OCI-LY7 (cell line): Measurements from ENCODE around the gene TSNAXIP1. TPM values are rescaled to one million over a fixed set of nuclear protein-coding genes. Genes with fewer than 3 reads are reported as not detected.

Source experiments
- BruUV-seq: library from RNA; stranded (reverse); fragments of 400-500 nt; replicated peaks from 2 replicates; lab custom pipeline; 2021; lab: Mats Ljungman, UMichigan
- CTCF ChIA-PET: fragments of 300-600 bp; sonication (Branson Sonifier 250); formaldehyde crosslinking; loops from one replicate; lab custom pipeline; 2022; ENCODE audit warnings: antibody characterized with exemption; ENCODE audit not compliant: unreplicated experiment; lab: Charles Lee
- POLR2A ChIA-PET: fragments of 300-600 bp; sonication (Branson Sonifier 250); formaldehyde crosslinking; loops from one replicate; lab custom pipeline; 2022; ENCODE audit warnings: antibody characterized with exemption; lab: Charles Lee
- DNase-seq: peaks from one replicate; pipeline ENCODE4 v3.0.0-alpha.2; 2015; ENCODE audit warnings: low spot score
- H2AFZ ChIP-seq: fragments of 200-600 bp; sonication (generic), shearing (Covaris generic); 2 replicates; pipeline ENCODE4 v1.6.1; 2014; ENCODE audit warnings: mild to moderate bottlenecking, antibody characterized with exemption, low read length, moderate library complexity
- H3K27ac ChIP-seq: fragments of 200-600 bp; sonication (generic); 2 replicates; pipeline ENCODE4 v1.5.1; 2014; ENCODE audit warnings: mixed run types, low read depth, mild to moderate bottlenecking, moderate library complexity, low read length, inconsistent platforms; ENCODE audit not compliant: poor library complexity, severe bottlenecking
- H3K36me3 ChIP-seq: fragments of 200-600 bp; sonication (generic); 2 replicates; pipeline ENCODE4 v1.6.1; 2014; ENCODE audit warnings: mild to moderate bottlenecking, antibody characterized with exemption, low read length, moderate library complexity, mixed read lengths; ENCODE audit not compliant: insufficient read depth
- H3K4me1 ChIP-seq: fragments of 200-600 bp; sonication (generic); 2 replicates; pipeline ENCODE4 v1.5.1; 2014; ENCODE audit warnings: mild to moderate bottlenecking, low read length; ENCODE audit not compliant: insufficient read depth, poor library complexity, severe bottlenecking
- H3K4me2 ChIP-seq: fragments of 200-600 bp; sonication (generic); 2 replicates; pipeline ENCODE4 v1.6.1; 2014; ENCODE audit warnings: mild to moderate bottlenecking, low read length
- H3K4me3 ChIP-seq: fragments of 200-600 bp; sonication (generic); 2 replicates; pipeline ENCODE4 v1.5.1; 2014; ENCODE audit warnings: mild to moderate bottlenecking, low read depth, low read length; ENCODE audit not compliant: poor library complexity, severe bottlenecking
- H3K79me2 ChIP-seq: fragments of 200-600 bp; sonication (generic); 2 replicates; pipeline ENCODE4 v1.6.1; 2016; ENCODE audit warnings: low read depth, mild to moderate bottlenecking, low read length, moderate library complexity, mixed read lengths; ENCODE audit not compliant: insufficient read depth
- H3K9me2 ChIP-seq: fragments of 200-600 bp; sonication (generic); 2 replicates; pipeline ENCODE4 v1.6.1; 2016; ENCODE audit warnings: mild to moderate bottlenecking, low read length, mixed read lengths; ENCODE audit not compliant: insufficient read depth
- H3K9me3 ChIP-seq: fragments of 200-600 bp; sonication (generic); 2 replicates; pipeline ENCODE4 v1.6.1; 2014; ENCODE audit warnings: mild to moderate bottlenecking, mixed run types, low read length, mixed read lengths
- H4K20me1 ChIP-seq: fragments of 200-600 bp; sonication (generic); 2 replicates; pipeline ENCODE4 v1.6.1; 2014; ENCODE audit warnings: mild to moderate bottlenecking, antibody characterized with exemption, low read length, moderate library complexity, mixed read lengths; ENCODE audit not compliant: insufficient read depth
- EZH2phosphoT487 ChIP-seq: fragments of 200-600 bp; sonication (generic); IDR thresholded peaks from 2 replicates; pipeline ENCODE4 v1.6.1; 2018; ENCODE audit warnings: low read depth, borderline replicate concordance, mild to moderate bottlenecking, mixed run types, antibody characterized with exemption, low read length, moderate library complexity, mixed read lengths
- intact Hi-C: fragments of 100-400 bp; cut with micrococcal nuclease; formaldehyde crosslinking; loops from one replicate; pipeline ENCODE4 v1.10.0; 2022; ENCODE audit not compliant: unreplicated experiment
- small RNA-seq: library from RNA; depleted of rRNA; stranded (forward); fragments of <200 nt; gene quantifications from one replicate; pipeline ENCODE3, GENCODE V24; 2014
- total RNA-seq, 2 experiments: library from RNA; depleted of rRNA in 1 of 2; stranded (reverse); fragments of >200 nt in 1 of 2; shearing (Covaris generic) in 1 of 2; gene quantifications; 2 replicates each; pipeline ENCODE4 v1.2.3, GENCODE V29; 2014 to 2022
- TF ChIP-seq, protein P1 (sequence below): fragments of 200-600 bp; sonication (generic); conservative IDR thresholded peaks from 2 replicates; pipeline ENCODE4 v1.5.1; 2014; ENCODE audit warnings: mild to moderate bottlenecking, antibody characterized with exemption, low read length, moderate library complexity, mixed read lengths

The TSNAXIP1 gene
- total RNA-seq, 2 experiments from 2014 or later: 0.76 to 0.91 TPM

GRCh38 chr16:67874372-67874771, 67.7 kb downstream of the TSNAXIP1 start:
- peaks cover 69% of the 10 kb centered on the region for H3K36me3 ChIP-seq
- no peak overlapping the region for H3K27ac ChIP-seq
- intact Hi-C loops: no loop called here
- no peak for DNase-seq
- no peak for TF ChIP-seq EZH2phosphoT487
- TF ChIP-seq, protein P1, sequence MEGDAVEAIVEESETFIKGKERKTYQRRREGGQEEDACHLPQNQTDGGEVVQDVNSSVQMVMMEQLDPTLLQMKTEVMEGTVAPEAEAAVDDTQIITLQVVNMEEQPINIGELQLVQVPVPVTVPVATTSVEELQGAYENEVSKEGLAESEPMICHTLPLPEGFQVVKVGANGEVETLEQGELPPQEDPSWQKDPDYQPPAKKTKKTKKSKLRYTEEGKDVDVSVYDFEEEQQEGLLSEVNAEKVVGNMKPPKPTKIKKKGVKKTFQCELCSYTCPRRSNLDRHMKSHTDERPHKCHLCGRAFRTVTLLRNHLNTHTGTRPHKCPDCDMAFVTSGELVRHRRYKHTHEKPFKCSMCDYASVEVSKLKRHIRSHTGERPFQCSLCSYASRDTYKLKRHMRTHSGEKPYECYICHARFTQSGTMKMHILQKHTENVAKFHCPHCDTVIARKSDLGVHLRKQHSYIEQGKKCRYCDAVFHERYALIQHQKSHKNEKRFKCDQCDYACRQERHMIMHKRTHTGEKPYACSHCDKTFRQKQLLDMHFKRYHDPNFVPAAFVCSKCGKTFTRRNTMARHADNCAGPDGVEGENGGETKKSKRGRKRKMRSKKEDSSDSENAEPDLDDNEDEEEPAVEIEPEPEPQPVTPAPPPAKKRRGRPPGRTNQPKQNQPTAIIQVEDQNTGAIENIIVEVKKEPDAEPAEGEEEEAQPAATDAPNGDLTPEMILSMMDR: no peak
- H3K4me1 ChIP-seq: peaks cover 23% of the 10 kb centered on the region
- H3K79me2 ChIP-seq: peaks cover 29% of the 10 kb centered on the region
- ChIA-PET CTCF (interaction anchor here (0.6 to 1.3 kb wide), 2 partner anchors 29 to 31 kb away, joined by 3 read pairs; no protein-coding TSS in a partner anchor), POLR2A (interaction anchor here (1.2 kb wide), 2 partner anchors 26 to 29 kb away, joined by 3 to 4 read pairs; no protein-coding TSS in a partner anchor)
- BruUV-seq: no TSS peak
- H3K9me3 ChIP-seq: no peaks in the 10 kb centered on the region
- H3K4me2 ChIP-seq: peak overlapping the region; percentile 83
- H4K20me1 ChIP-seq: no peaks in the 10 kb centered on the region
- peak overlapping the region; percentile 95 for H3K4me3 ChIP-seq
- no peaks in the 10 kb centered on the region for H3K9me2 ChIP-seq
- no peak overlapping the region for H2AFZ ChIP-seq

GRCh38 chr16:67877064-67877463, 70.4 kb downstream of the TSNAXIP1 start:
- H3K36me3 ChIP-seq: peaks cover 70% of the 10 kb centered on the region
- H2AFZ ChIP-seq: no peak overlapping the region
- no peak for DNase-seq
- ChIA-PET CTCF (no interaction called here), POLR2A (no interaction called here)
- no peak overlapping the region for H3K4me3 ChIP-seq
- no peak overlapping the region for H3K4me2 ChIP-seq
- intact Hi-C loops: no loop called here
- H4K20me1 ChIP-seq: no peaks in the 10 kb centered on the region
- no peaks in the 10 kb centered on the region for H3K9me2 ChIP-seq
- H3K4me1 ChIP-seq: peaks cover 23% of the 10 kb centered on the region
- BruUV-seq: no TSS peak
- no peak for TF ChIP-seq EZH2phosphoT487
- TF ChIP-seq, protein P1: no peak
- peaks cover 29% of the 10 kb centered on the region for H3K79me2 ChIP-seq
- no peaks in the 10 kb centered on the region for H3K9me3 ChIP-seq
- H3K27ac ChIP-seq: no peak overlapping the region

Small RNA genes within 50 kb of the gene (small RNA-seq; reads per million reads assigned to genes)
- gene AC040162.2: 0.31 reads per million

Other genes with a start within 250 kb of the TSNAXIP1 start
- gene CTCF, start 244.4 kb upstream of the TSNAXIP1 start, total RNA-seq (2014; rRNA removed; shearing (Covaris generic)): 70.6 and 72.1 TPM in 2 replicates
- gene CTCF, start 244.4 kb upstream of the TSNAXIP1 start, total RNA-seq (2022): 83.5 and 93.3 TPM in 2 replicates
- gene CARMIL2, start 161.7 kb upstream of the TSNAXIP1 start, total RNA-seq (2014; rRNA removed; shearing (Covaris generic)): 98.0 and 114 TPM in 2 replicates
- 200 and 202 TPM in 2 replicates for gene CARMIL2, start 161.7 kb upstream of the TSNAXIP1 start, total RNA-seq (2022)
- gene ACD, start 146.6 kb upstream of the TSNAXIP1 start, total RNA-seq (2014; rRNA removed; shearing (Covaris generic)): 33.7 and 41.7 TPM in 2 replicates
- gene ACD, start 146.6 kb upstream of the TSNAXIP1 start, total RNA-seq (2022): 45.4 and 50.2 TPM in 2 replicates
- gene PARD6A, start 145.9 kb upstream of the TSNAXIP1 start, total RNA-seq (2014; rRNA removed; shearing (Covaris generic)): 12.3 and 23.3 TPM in 2 replicates
- gene PARD6A, start 145.9 kb upstream of the TSNAXIP1 start, total RNA-seq (2022): 10.5 and 14.0 TPM in 2 replicates
- 15.7 and 18.3 TPM in 2 replicates for gene ENKD1, start 140.1 kb upstream of the TSNAXIP1 start, total RNA-seq (2014; rRNA removed; shearing (Covaris generic))
- gene ENKD1, start 140.1 kb upstream of the TSNAXIP1 start, total RNA-seq (2022): 8.1 and 8.4 TPM in 2 replicates
- gene C16orf86, start 140.1 kb upstream of the TSNAXIP1 start, total RNA-seq (2014; rRNA removed; shearing (Covaris generic)): 4.7 and 8.5 TPM in 2 replicates
- 6.8 and 7.8 TPM in 2 replicates for gene C16orf86, start 140.1 kb upstream of the TSNAXIP1 start, total RNA-seq (2022)
- gene GFOD2, start 87.6 kb upstream of the TSNAXIP1 start, total RNA-seq (2014; rRNA removed; shearing (Covaris generic)): 13.2 and 16.2 TPM in 2 replicates
- 18.0 and 18.5 TPM in 2 replicates for gene GFOD2, start 87.6 kb upstream of the TSNAXIP1 start, total RNA-seq (2022)
- 6.7 and 12.3 TPM in 2 replicates for gene RANBP10, start 329 bp upstream of the TSNAXIP1 start, total RNA-seq (2014; rRNA removed; shearing (Covaris generic))
- 20.0 and 21.4 TPM in 2 replicates for gene RANBP10, start 329 bp upstream of the TSNAXIP1 start, total RNA-seq (2022)
- 52.9 and 66.3 TPM in 2 replicates for gene THAP11, start 35.4 kb downstream of the TSNAXIP1 start, total RNA-seq (2014; rRNA removed; shearing (Covaris generic))
- gene THAP11, start 35.4 kb downstream of the TSNAXIP1 start, total RNA-seq (2022): 38.8 and 39.5 TPM in 2 replicates
- gene NUTF2, start 40.0 kb downstream of the TSNAXIP1 start, total RNA-seq (2014; rRNA removed; shearing (Covaris generic)): 168 and 187 TPM in 2 replicates
- 143 and 144 TPM in 2 replicates for gene NUTF2, start 40.0 kb downstream of the TSNAXIP1 start, total RNA-seq (2022)
- 74.7 and 85.3 TPM in 2 replicates for gene CENPT, start 40.8 kb downstream of the TSNAXIP1 start, total RNA-seq (2014; rRNA removed; shearing (Covaris generic))
- gene CENPT, start 40.8 kb downstream of the TSNAXIP1 start, total RNA-seq (2022): 48.9 and 55.4 TPM in 2 replicates
- gene EDC4, start 66.2 kb downstream of the TSNAXIP1 start, total RNA-seq (2014; rRNA removed; shearing (Covaris generic)): 58.4 and 89.6 TPM in 2 replicates
- gene EDC4, start 66.2 kb downstream of the TSNAXIP1 start, total RNA-seq (2022): 86.6 and 100 TPM in 2 replicates
- gene NRN1L, start 78.0 kb downstream of the TSNAXIP1 start, total RNA-seq (2014; rRNA removed; shearing (Covaris generic)): 0.66 and 1.7 TPM in 2 replicates
- gene NRN1L, start 78.0 kb downstream of the TSNAXIP1 start, total RNA-seq (2022): 0.80 and 1.2 TPM in 2 replicates
- 9.7 and 10.4 TPM in 2 replicates for gene PSKH1, start 86.4 kb downstream of the TSNAXIP1 start, total RNA-seq (2014; rRNA removed; shearing (Covaris generic))
- 23.8 and 27.1 TPM in 2 replicates for gene PSKH1, start 86.4 kb downstream of the TSNAXIP1 start, total RNA-seq (2022)
- gene CTRL, start 125.0 kb downstream of the TSNAXIP1 start, total RNA-seq (2014; rRNA removed; shearing (Covaris generic)): 5.9 and 9.6 TPM in 2 replicates
- gene CTRL, start 125.0 kb downstream of the TSNAXIP1 start, total RNA-seq (2022): 4.0 and 5.1 TPM in 2 replicates
- 179 and 227 TPM in 2 replicates for gene PSMB10, start 130.0 kb downstream of the TSNAXIP1 start, total RNA-seq (2014; rRNA removed; shearing (Covaris generic))
- 89.9 and 98.2 TPM in 2 replicates for gene PSMB10, start 130.0 kb downstream of the TSNAXIP1 start, total RNA-seq (2022)
- 4.1 and 4.4 TPM in 2 replicates for gene LCAT, start 137.2 kb downstream of the TSNAXIP1 start, total RNA-seq (2014; rRNA removed; shearing (Covaris generic))
- gene LCAT, start 137.2 kb downstream of the TSNAXIP1 start, total RNA-seq (2022): 9.8 and 10.8 TPM in 2 replicates
- 8.3 and 10.0 TPM in 2 replicates for gene SLC12A4, start 161.7 kb downstream of the TSNAXIP1 start, total RNA-seq (2014; rRNA removed; shearing (Covaris generic))
- gene SLC12A4, start 161.7 kb downstream of the TSNAXIP1 start, total RNA-seq (2022): 16.7 and 22.5 TPM in 2 replicates
- not detected in 2 replicates for gene DPEP3, start 173.6 kb downstream of the TSNAXIP1 start, total RNA-seq (2014; rRNA removed; shearing (Covaris generic))
- gene DPEP3, start 173.6 kb downstream of the TSNAXIP1 start, total RNA-seq (2022): not detected in 2 replicates
- 0.13 and 0.22 TPM in 2 replicates for gene DPEP2, start 192.6 kb downstream of the TSNAXIP1 start, total RNA-seq (2014; rRNA removed; shearing (Covaris generic))
- gene DPEP2, start 192.6 kb downstream of the TSNAXIP1 start, total RNA-seq (2022): 0.23 and 0.37 TPM in 2 replicates
- 0.72 TPM in 1 of 2 replicates, not detected in the other for gene DPEP2NB, start 209.0 kb downstream of the TSNAXIP1 start, total RNA-seq (2014; rRNA removed; shearing (Covaris generic))
- gene DPEP2NB, start 209.0 kb downstream of the TSNAXIP1 start, total RNA-seq (2022): not detected in 2 replicates
- gene DDX28, start 216.3 kb downstream of the TSNAXIP1 start, total RNA-seq (2014; rRNA removed; shearing (Covaris generic)): 27.9 and 31.4 TPM in 2 replicates
- 16.9 and 18.1 TPM in 2 replicates for gene DDX28, start 216.3 kb downstream of the TSNAXIP1 start, total RNA-seq (2022)
- 19.9 and 20.7 TPM in 2 replicates for gene DUS2, start 216.4 kb downstream of the TSNAXIP1 start, total RNA-seq (2014; rRNA removed; shearing (Covaris generic))
- 32.4 and 34.7 TPM in 2 replicates for gene DUS2, start 216.4 kb downstream of the TSNAXIP1 start, total RNA-seq (2022)